IMR-90 (cell line): Measurements from ENCODE around the gene KRTAP4-2. TPM values are rescaled to one million over a fixed set of nuclear protein-coding genes. Genes with fewer than 3 reads are reported as not detected.

Experiments
- ATAC-seq: fragments of 200-7000 bp; cut with Tn5 transposase; 2 replicates; pipeline ENCODE4 v1.9.1; 2020; ENCODE audit warnings: low read depth, mild to moderate bottlenecking, moderate library complexity
- BruUV-seq: library from RNA; stranded (reverse); fragments of 400-500 nt; replicated peaks from 2 replicates; lab custom pipeline; 2021; lab: Mats Ljungman, UMichigan
- CTCF ChIA-PET: fragments of 300-600 bp; formaldehyde crosslinking; extraction: SDS; loops from one replicate; lab custom pipeline; 2021; ENCODE audit warnings: antibody characterized with exemption; lab: Yijun Ruan, JAX
- POLR2A ChIA-PET: fragments of 300-600 bp; sonication (Branson Sonifier 250); formaldehyde crosslinking; loops from one replicate; lab custom pipeline; 2022; ENCODE audit warnings: antibody characterized with exemption; ENCODE audit not compliant: unreplicated experiment; lab: Charles Lee
- DNase-seq: peaks from one replicate; pipeline ENCODE4 v3.0.0; 2013
- H2AFZ ChIP-seq: replicated peaks from 2 replicates; pipeline ENCODE3; 2013; ENCODE audit warnings: low read length, mild to moderate bottlenecking; ENCODE audit not compliant: poor library complexity
- H2AK5ac ChIP-seq: 2 replicates; pipeline ENCODE4 v1.6.1; 2013; ENCODE audit warnings: low read depth, low read length, inconsistent platforms
- H2AK9ac ChIP-seq: replicated peaks from 2 replicates; pipeline ENCODE3; 2013; ENCODE audit warnings: mild to moderate bottlenecking, low read depth, low read length, moderate library complexity; ENCODE audit not compliant: poor library complexity
- H2BK120ac ChIP-seq: 2 replicates; pipeline ENCODE4 v1.6.1; 2013; ENCODE audit warnings: low read depth, low read length, inconsistent platforms
- H2BK15ac ChIP-seq: 3 replicates; pipeline ENCODE4 v1.6.1; 2013; ENCODE audit warnings: low read depth, low read length, inconsistent platforms
- H2BK20ac ChIP-seq: 2 replicates; pipeline ENCODE4 v1.6.1; 2013; ENCODE audit warnings: low read depth, mild to moderate bottlenecking, inconsistent platforms, low read length, moderate library complexity
- H2BK5ac ChIP-seq: 2 replicates; pipeline ENCODE4 v1.6.1; 2013; ENCODE audit warnings: mild to moderate bottlenecking, low read depth, low read length, inconsistent platforms; ENCODE audit not compliant: poor library complexity, severe bottlenecking
- H3K14ac ChIP-seq: replicated peaks from 2 replicates; pipeline ENCODE4 v1.6.1; 2013; ENCODE audit warnings: low read depth, low read length, inconsistent platforms
- H3K18ac ChIP-seq: 2 replicates; pipeline ENCODE4 v1.6.1; 2013; ENCODE audit warnings: low read depth, low read length, control low read depth
- H3K23ac ChIP-seq: 2 replicates; pipeline ENCODE4 v1.6.1; 2013; ENCODE audit warnings: low read depth, low read length, inconsistent platforms
- H3K27ac ChIP-seq: 2 replicates; pipeline ENCODE4 v1.5.1; 2013; ENCODE audit warnings: mild to moderate bottlenecking, control low read depth, low read length; ENCODE audit not compliant: insufficient read depth
- H3K27me3 ChIP-seq: 2 replicates; pipeline ENCODE4 v1.6.1; 2013; ENCODE audit warnings: low read length; ENCODE audit not compliant: control insufficient read depth, insufficient read depth
- H3K36me3 ChIP-seq: 2 replicates; pipeline ENCODE4 v1.6.1; 2013; ENCODE audit warnings: low read length, mixed read lengths; ENCODE audit not compliant: control insufficient read depth, insufficient read depth
- H3K4ac ChIP-seq: 2 replicates; pipeline ENCODE4 v1.6.1; 2013; ENCODE audit warnings: low read depth, low read length, inconsistent platforms
- H3K4me1 ChIP-seq: 2 replicates; pipeline ENCODE4 v1.6.1; 2013; ENCODE audit warnings: low read length, mixed read lengths; ENCODE audit not compliant: control insufficient read depth, insufficient read depth
- H3K4me2 ChIP-seq: 2 replicates; pipeline ENCODE4 v1.6.1; 2013; ENCODE audit warnings: low read depth, mild to moderate bottlenecking, control low read depth, low read length, moderate library complexity
- H3K4me3 ChIP-seq: 2 replicates; pipeline ENCODE4 v1.5.1; 2013; ENCODE audit warnings: low read depth, mild to moderate bottlenecking, control low read depth, low read length, moderate library complexity; ENCODE audit not compliant: insufficient read depth
- H3K56ac ChIP-seq: 2 replicates; pipeline ENCODE4 v1.6.1; 2013; ENCODE audit warnings: low read length, inconsistent platforms; ENCODE audit not compliant: insufficient read depth; ENCODE audit errors: extremely low read depth
- H3K79me1 ChIP-seq, 2 experiments: 2 replicates each; pipeline ENCODE4 v1.6.1; 2013; ENCODE audit warnings: low read length in 2 of 2, inconsistent platforms in 1 of 2, low read depth in 1 of 2
- H3K9ac ChIP-seq: 2 replicates; pipeline ENCODE4 v1.6.1; 2013; ENCODE audit warnings: low read depth, low read length, control low read depth
- H3K9me1 ChIP-seq: 2 replicates; pipeline ENCODE4 v1.6.1; 2013; ENCODE audit warnings: low read length, inconsistent platforms; ENCODE audit not compliant: insufficient read depth
- H3K9me3 ChIP-seq: 2 replicates; pipeline ENCODE4 v1.6.1; 2013; ENCODE audit warnings: low read length; ENCODE audit not compliant: control insufficient read depth, insufficient read depth
- H4K20me1 ChIP-seq: 2 replicates; pipeline ENCODE4 v1.6.1; 2013; ENCODE audit warnings: low read length, inconsistent platforms; ENCODE audit not compliant: insufficient read depth
- H4K5ac ChIP-seq: 2 replicates; pipeline ENCODE4 v1.6.1; 2013; ENCODE audit warnings: mild to moderate bottlenecking, low read depth, low read length, control low read depth
- H4K8ac ChIP-seq, 2 experiments: 2 replicates each; pipeline ENCODE4 v1.6.1; 2013; ENCODE audit warnings: low read depth in 2 of 2, low read length in 2 of 2, control low read depth in 1 of 2, inconsistent platforms in 1 of 2
- H4K91ac ChIP-seq: 2 replicates; pipeline ENCODE4 v1.6.1; 2013; ENCODE audit warnings: low read depth, low read length, inconsistent platforms; ENCODE audit not compliant: insufficient read depth
- BHLHE40 ChIP-seq: fragments of 150-350 bp; IDR thresholded peaks from 2 replicates; pipeline ENCODE4 v1.6.1; 2016; ENCODE audit warnings: mild to moderate bottlenecking, low read depth, low read length
- CEBPB ChIP-seq: IDR thresholded peaks from 2 replicates; pipeline ENCODE4 v1.6.1; 2012; ENCODE audit warnings: low read depth, low read length, improper control_type of control experiment
- CHD1 ChIP-seq: IDR thresholded peaks from 2 replicates; pipeline ENCODE4 v1.6.1; 2012; ENCODE audit warnings: low read depth, low read length, improper control_type of control experiment
- FOS ChIP-seq: fragments of 150-350 bp; IDR thresholded peaks from 2 replicates; pipeline ENCODE4 v1.6.1; 2016; ENCODE audit warnings: low read depth, low read length
- MAFK ChIP-seq: IDR thresholded peaks from 2 replicates; pipeline ENCODE4 v1.6.1; 2012; ENCODE audit warnings: low read depth, low read length, improper control_type of control experiment
- MAZ ChIP-seq: IDR thresholded peaks from 2 replicates; pipeline ENCODE4 v1.6.1; 2012; ENCODE audit warnings: low read depth, mild to moderate bottlenecking, low read length, improper control_type of control experiment, moderate library complexity, borderline replicate concordance
- MXI1 ChIP-seq: IDR thresholded peaks from 2 replicates; pipeline ENCODE4 v1.6.1; 2012; ENCODE audit warnings: low read depth, mild to moderate bottlenecking, low read length, moderate library complexity, borderline replicate concordance
- NFE2L2 ChIP-seq: fragments of 150-350 bp; IDR thresholded peaks from 2 replicates; pipeline ENCODE4 v1.6.1; 2016; ENCODE audit warnings: low read depth, mild to moderate bottlenecking, low read length
- POLR2A ChIP-seq: IDR thresholded peaks from 2 replicates; pipeline ENCODE4 v1.6.1; 2012; ENCODE audit warnings: mild to moderate bottlenecking, low read depth, low read length
- RAD21 ChIP-seq: IDR thresholded peaks from 2 replicates; pipeline ENCODE4 v1.6.1; 2012; ENCODE audit warnings: low read length, improper control_type of control experiment
- RCOR1 ChIP-seq: IDR thresholded peaks from 2 replicates; pipeline ENCODE4 v1.6.1; 2012; ENCODE audit warnings: mild to moderate bottlenecking, low read length, improper control_type of control experiment; ENCODE audit not compliant: insufficient replicate concordance
- RFX5 ChIP-seq: IDR thresholded peaks from 2 replicates; pipeline ENCODE4 v1.8.0; 2012; ENCODE audit warnings: low read depth, mild to moderate bottlenecking, low read length, moderate library complexity
- SMC3 ChIP-seq: fragments of 150-350 bp; IDR thresholded peaks from 2 replicates; pipeline ENCODE4 v1.6.1; 2016; ENCODE audit warnings: low read depth, mild to moderate bottlenecking, antibody characterized with exemption, low read length, moderate library complexity
- dilution Hi-C: fragments of 300-500 bp; cut with HindIII; formaldehyde crosslinking; loops from one replicate; pipeline ENCODE4 v1.14.3; 2018; ENCODE audit warnings: low sequenced_read_pairs; ENCODE audit not compliant: unreplicated experiment
- in situ Hi-C: fragments of 300-500 bp; cut with MboI; formaldehyde crosslinking; loops from 3 replicates; pipeline ENCODE4 v1.14.3; 2019; ENCODE audit warnings: low sequenced_read_pairs, inconsistent platforms, mixed read lengths
- intact Hi-C: fragments of 100-400 bp; cut with micrococcal nuclease; formaldehyde crosslinking; loops from 2 replicates; pipeline ENCODE4 v1.10.0; 2022
- polyA plus RNA-seq, 3 experiments: library from polyadenylated mRNA; depleted of rRNA; stranded (reverse); fragments of >200 nt; gene quantifications; 2 replicates each; pipeline ENCODE4 v1.2.3, GENCODE V29; 2012; ENCODE audit warnings: low replicate concordance in 1 of 3
- total RNA-seq: library from RNA; depleted of rRNA; stranded (reverse); fragments of >200 nt; gene quantifications from 2 replicates; pipeline ENCODE4 v1.2.3, GENCODE V29; 2012
- TF ChIP-seq, protein P1 (sequence below): conservative IDR thresholded peaks from 2 replicates; pipeline ENCODE4 v1.5.1; 2012; ENCODE audit warnings: mild to moderate bottlenecking, low read depth, low read length, improper control_type of control experiment
- TF ChIP-seq, protein P2 (sequence below): fragments of 150-350 bp; IDR thresholded peaks from 2 replicates; pipeline ENCODE4 v1.6.1; 2017; ENCODE audit warnings: mild to moderate bottlenecking, antibody characterized with exemption, low read length, low read depth
- TF ChIP-seq, protein P3 (sequence below): fragments of 150-350 bp; IDR thresholded peaks from 2 replicates; pipeline ENCODE4 v1.6.1; 2016; ENCODE audit warnings: low read depth, mild to moderate bottlenecking, low read length, moderate library complexity, borderline replicate concordance

Gene KRTAP4-2
- total and polyA plus RNA-seq, 2 of the 4 experiments (the other 2 are of a cell fraction), result not detected

DNA sequence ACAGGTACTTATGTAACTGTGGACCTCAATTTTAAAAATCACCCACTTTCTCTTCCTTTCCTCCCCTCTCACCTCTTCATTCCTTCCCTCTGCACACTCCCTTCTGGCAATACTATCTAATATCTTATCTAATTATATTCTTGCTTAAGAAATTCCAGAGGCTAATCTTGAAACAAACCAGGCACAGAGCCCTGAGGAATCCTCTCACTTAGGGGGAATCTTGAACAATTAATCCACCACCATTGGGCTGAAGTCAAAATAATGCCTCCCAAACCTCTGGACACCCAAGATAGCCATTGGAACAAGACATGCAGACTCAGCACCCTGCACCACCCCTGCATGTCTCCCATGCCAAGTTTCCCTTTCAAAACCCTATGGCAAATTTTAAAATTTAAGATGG is 36.7 kb downstream of the KRTAP4-2 start:
- CTCF ChIA-PET, result no interaction called here
- Histone ChIP-seq H2BK20ac (peak overlapping the region; percentile 32; the same call in 1 of the 2 replicates), H2BK120ac (peak overlapping the region; percentile 3; the same call in 1 of the 2 replicates), H2AK5ac (no peak overlapping the region), H2BK5ac (no peak overlapping the region), H2AK9ac (no peak overlapping the region), H4K8ac (no peak overlapping the region), H4K5ac (no peak overlapping the region; the same call in 1 of the 2 replicates), H2AFZ (no peak overlapping the region), H3K9me3 (peaks cover 5% of the 10 kb centered on the region), H3K9ac (no peak overlapping the region), H3K4me1 (no peaks in the 10 kb centered on the region; the same call in 1 of the 2 replicates), H3K27ac (no peak overlapping the region), H3K14ac (no peak overlapping the region), H3K4ac (no peak overlapping the region), H3K36me3 (no peaks in the 10 kb centered on the region), H3K18ac (no peak overlapping the region), H2BK15ac (no peak overlapping the region), H3K56ac (no peak overlapping the region), H3K9me1 (no peaks in the 10 kb centered on the region), H3K4me2 (no peak overlapping the region), H3K23ac (no peak overlapping the region), H4K20me1 (no peaks in the 10 kb centered on the region), H4K91ac (no peak overlapping the region), H3K4me3 (no peak overlapping the region), H3K27me3 (no peaks in the 10 kb centered on the region), H3K79me1 (no peaks in the 10 kb centered on the region)
- no TSS peak for BruUV-seq
- dilution Hi-C loops, result no loop called here
- in situ Hi-C loops, result no loop called here
- ATAC-seq (no peak), DNase-seq (no peak)
- intact Hi-C loops, result no loop called here
- POLR2A ChIA-PET, result no interaction called here
- no peak for TF ChIP-seq BHLHE40
- no peak for TF ChIP-seq CEBPB
- TF ChIP-seq SMC3, result no peak
- no peak for TF ChIP-seq CHD1
- no peak for TF ChIP-seq FOS
- TF ChIP-seq POLR2A, result no peak
- TF ChIP-seq NFE2L2, result no peak
- TF ChIP-seq RCOR1, result no peak
- TF ChIP-seq, protein P1, sequence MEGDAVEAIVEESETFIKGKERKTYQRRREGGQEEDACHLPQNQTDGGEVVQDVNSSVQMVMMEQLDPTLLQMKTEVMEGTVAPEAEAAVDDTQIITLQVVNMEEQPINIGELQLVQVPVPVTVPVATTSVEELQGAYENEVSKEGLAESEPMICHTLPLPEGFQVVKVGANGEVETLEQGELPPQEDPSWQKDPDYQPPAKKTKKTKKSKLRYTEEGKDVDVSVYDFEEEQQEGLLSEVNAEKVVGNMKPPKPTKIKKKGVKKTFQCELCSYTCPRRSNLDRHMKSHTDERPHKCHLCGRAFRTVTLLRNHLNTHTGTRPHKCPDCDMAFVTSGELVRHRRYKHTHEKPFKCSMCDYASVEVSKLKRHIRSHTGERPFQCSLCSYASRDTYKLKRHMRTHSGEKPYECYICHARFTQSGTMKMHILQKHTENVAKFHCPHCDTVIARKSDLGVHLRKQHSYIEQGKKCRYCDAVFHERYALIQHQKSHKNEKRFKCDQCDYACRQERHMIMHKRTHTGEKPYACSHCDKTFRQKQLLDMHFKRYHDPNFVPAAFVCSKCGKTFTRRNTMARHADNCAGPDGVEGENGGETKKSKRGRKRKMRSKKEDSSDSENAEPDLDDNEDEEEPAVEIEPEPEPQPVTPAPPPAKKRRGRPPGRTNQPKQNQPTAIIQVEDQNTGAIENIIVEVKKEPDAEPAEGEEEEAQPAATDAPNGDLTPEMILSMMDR, result no peak
- no peak for TF ChIP-seq MXI1
- TF ChIP-seq, protein P2, sequence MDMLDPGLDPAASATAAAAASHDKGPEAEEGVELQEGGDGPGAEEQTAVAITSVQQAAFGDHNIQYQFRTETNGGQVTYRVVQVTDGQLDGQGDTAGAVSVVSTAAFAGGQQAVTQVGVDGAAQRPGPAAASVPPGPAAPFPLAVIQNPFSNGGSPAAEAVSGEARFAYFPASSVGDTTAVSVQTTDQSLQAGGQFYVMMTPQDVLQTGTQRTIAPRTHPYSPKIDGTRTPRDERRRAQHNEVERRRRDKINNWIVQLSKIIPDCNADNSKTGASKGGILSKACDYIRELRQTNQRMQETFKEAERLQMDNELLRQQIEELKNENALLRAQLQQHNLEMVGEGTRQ, result no peak
- TF ChIP-seq, protein P3, sequence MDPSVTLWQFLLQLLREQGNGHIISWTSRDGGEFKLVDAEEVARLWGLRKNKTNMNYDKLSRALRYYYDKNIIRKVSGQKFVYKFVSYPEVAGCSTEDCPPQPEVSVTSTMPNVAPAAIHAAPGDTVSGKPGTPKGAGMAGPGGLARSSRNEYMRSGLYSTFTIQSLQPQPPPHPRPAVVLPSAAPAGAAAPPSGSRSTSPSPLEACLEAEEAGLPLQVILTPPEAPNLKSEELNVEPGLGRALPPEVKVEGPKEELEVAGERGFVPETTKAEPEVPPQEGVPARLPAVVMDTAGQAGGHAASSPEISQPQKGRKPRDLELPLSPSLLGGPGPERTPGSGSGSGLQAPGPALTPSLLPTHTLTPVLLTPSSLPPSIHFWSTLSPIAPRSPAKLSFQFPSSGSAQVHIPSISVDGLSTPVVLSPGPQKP, result no peak
- TF ChIP-seq RFX5, result no peak
- no peak for TF ChIP-seq RAD21
- no peak for TF ChIP-seq MAZ
- no peak for TF ChIP-seq MAFK
